Esophagus squamous epithelium (tissue), 5 donors: ENCODE data around the gene CCNH. TPM values are rescaled to one million over a fixed set of nuclear protein-coding genes. Genes with fewer than 3 reads are reported as not detected.

Experiments
- DNase-seq: peaks from one replicate; lab custom pipeline; 2025; lab: John Stamatoyannopoulos, UW
- H3K27ac ChIP-seq, 4 donors: fragments of 200-600 bp; sonication (generic); one replicate each; pipeline ENCODE4 v1.5.1; 2016 to 2019; ENCODE audit warnings: mild to moderate bottlenecking in 1 of 4
- H3K27me3 ChIP-seq, 4 donors: fragments of 200-600 bp; sonication (generic); 1 replicate in 3 of 4; 2 replicates in 1 of 4; pipeline versions ENCODE4 v1.5.1 to v1.6.0; 2017 to 2021; ENCODE audit warnings: antibody characterized with exemption in 1 of 4
- H3K36me3 ChIP-seq, 3 donors: fragments of 200-600 bp; sonication (generic); one replicate each; pipeline ENCODE4 v1.5.1; 2016 to 2019
- H3K4me1 ChIP-seq, 3 donors: fragments of 200-600 bp; sonication (generic); one replicate each; pipeline ENCODE4 v1.5.1; 2017 to 2019
- H3K4me3 ChIP-seq, 4 donors: fragments of 200-600 bp; sonication (generic); 1 replicate in 3 of 4; 2 replicates in 1 of 4; pipeline ENCODE4 v1.5.1; 2016 to 2019; ENCODE audit warnings: mild to moderate bottlenecking in 2 of 4, moderate library complexity in 1 of 4
- H3K9me3 ChIP-seq, 3 donors: fragments of 200-600 bp; sonication (generic); one replicate each; pipeline ENCODE4 v1.5.1; 2016 to 2019
- CTCF ChIP-seq, 6 experiments: fragments of 450-650 bp in 4 of 6; fragments of 200-600 bp in 2 of 6; sonication (generic) in 2 of 6; IDR thresholded peaks; one replicate each; pipeline ENCODE4 v1.5.1; 2016 to 2019; ENCODE audit warnings: antibody characterized with exemption in 6 of 6, mild to moderate bottlenecking in 4 of 6, moderate library complexity in 4 of 6
- POLR2A ChIP-seq, 4 donors: fragments of 450-650 bp; IDR thresholded peaks; one replicate each; pipeline ENCODE4 v1.6.1; 2017; ENCODE audit warnings: antibody characterized with exemption in 4 of 4, mild to moderate bottlenecking in 4 of 4, moderate library complexity in 3 of 4
- WGBS, 2 donors: methylation state at CpG; one replicate each; pipeline ENCODE4 v1.1.5; 2018; 5-methylcytosine and 5-hydroxymethylcytosine counted together
- intact Hi-C: fragments of 100-400 bp; cut with DNase I; formaldehyde crosslinking; loops from one replicate; pipeline ENCODE4 v1.15.0; 2022
- total RNA-seq, 4 donors: library from RNA; depleted of rRNA; stranded (reverse); fragments of >200 nt; gene quantifications; one replicate each; pipeline ENCODE4 v1.1.0, GENCODE V29; 2016
- donor health status: DM: yes; HTN: yes; CAD: no.

Gene CCNH
- total RNA-seq, 4 donors from 2014 or later: 42.0 to 77.6 (median 54.1) TPM

- Histone ChIP-seq H3K9me3 (no peaks in the 10 kb centered on the region), H3K4me1 (no peaks in the 10 kb centered on the region), H3K27me3 (no peaks in the 10 kb centered on the region), H3K4me3 (no peak overlapping the region), H3K36me3 (peaks cover 6 to 100% (median 10%) of the 10 kb centered on the region in 3 donors), H3K27ac (no peak overlapping the region)
- intact Hi-C loops: no loop called here
- DNase-seq: no peak
- WGBS, 2 donors: 92 to 94% methylated on average over 14 of the region's 14 CpGs
- TF ChIP-seq POLR2A (IDR thresholded peaks at IDR 0.05): no peak
Observed at GRCh38 chr5:87389296-87390034, 23.3 kb downstream of the CCNH start.

- no peak for DNase-seq
- Histone ChIP-seq H3K9me3 (no peaks in the 10 kb centered on the region), H3K4me3 (no peak overlapping the region), H3K4me1 (no peaks in the 10 kb centered on the region), H3K36me3 (peaks cover 6 to 100% (median 13%) of the 10 kb centered on the region in 3 donors), H3K27me3 (no peaks in the 10 kb centered on the region), H3K27ac (no peak overlapping the region)
- 89 to 94% methylated on average over 2 of the region's 2 CpGs for WGBS, 2 donors
- intact Hi-C loops: no loop called here
- TF ChIP-seq CTCF (IDR thresholded peaks at IDR 0.05) (no peak), POLR2A (IDR thresholded peaks at IDR 0.05) (no peak)
Observed at GRCh38 chr5:87388129-87388528, 24.6 kb downstream of the CCNH start.

- Histone ChIP-seq H3K9me3 (no peaks in the 10 kb centered on the region), H3K27me3 (no peaks in the 10 kb centered on the region), H3K4me3 (no peak overlapping the region), H3K4me1 (no peaks in the 10 kb centered on the region), H3K36me3 (peaks cover 3 to 100% (median 6%) of the 10 kb centered on the region in 3 donors), H3K27ac (no peak overlapping the region)
- TF ChIP-seq POLR2A (IDR thresholded peaks at IDR 0.05) (no peak), CTCF (IDR thresholded peaks at IDR 0.05) (no peak)
- 74 to 87% methylated on average over 2 of the region's 2 CpGs for WGBS, 2 donors
- intact Hi-C loops: no loop called here
- DNase-seq: no peak
Observed at GRCh38 chr5:87385802-87386201, 26.9 kb downstream of the CCNH start.

- Histone ChIP-seq H3K4me3 (no peak overlapping the region), H3K36me3 (peaks cover 0 to 100% (median 3%) of the 10 kb centered on the region in 3 donors), H3K9me3 (no peaks in the 10 kb centered on the region), H3K27me3 (no peaks in the 10 kb centered on the region), H3K4me1 (no peaks in the 10 kb centered on the region), H3K27ac (no peak overlapping the region)
- 82 to 97% methylated on average over 1 of the region's 1 CpG for WGBS, 2 donors
- DNase-seq: no peak
- TF ChIP-seq CTCF (IDR thresholded peaks at IDR 0.05) (no peak), POLR2A (IDR thresholded peaks at IDR 0.05) (no peak)
- intact Hi-C loops: no loop called here
Observed at GRCh38 chr5:87383216-87383615, 29.5 kb downstream of the CCNH start.

GRCh38 chr5:87382224-87382623 is 30.5 kb downstream of the CCNH start:
- Histone ChIP-seq H3K4me1 (no peaks in the 10 kb centered on the region), H3K36me3 (peaks cover 0 to 100% (median 5%) of the 10 kb centered on the region in 3 donors), H3K27me3 (no peaks in the 10 kb centered on the region), H3K4me3 (no peak overlapping the region), H3K9me3 (no peaks in the 10 kb centered on the region), H3K27ac (no peak overlapping the region)
- intact Hi-C loops: no loop called here
- 94 to 96% methylated on average over 1 of the region's 1 CpG for WGBS, 2 donors
- DNase-seq: no peak
- TF ChIP-seq POLR2A (IDR thresholded peaks at IDR 0.05): no peak
- no peak for TF ChIP-seq CTCF (IDR thresholded peaks at IDR 0.05)
